ENCODE data around the gene IGFBP3.
"Not testable (repeated sequence)": the region's sequence is repeated elsewhere in the genome, so short reads cannot be mapped to it uniquely, and the experiment has no call there.

The IGFBP3 gene, protein sequence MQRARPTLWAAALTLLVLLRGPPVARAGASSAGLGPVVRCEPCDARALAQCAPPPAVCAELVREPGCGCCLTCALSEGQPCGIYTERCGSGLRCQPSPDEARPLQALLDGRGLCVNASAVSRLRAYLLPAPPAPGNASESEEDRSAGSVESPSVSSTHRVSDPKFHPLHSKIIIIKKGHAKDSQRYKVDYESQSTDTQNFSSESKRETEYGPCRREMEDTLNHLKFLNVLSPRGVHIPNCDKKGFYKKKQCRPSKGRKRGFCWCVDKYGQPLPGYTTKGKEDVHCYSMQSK

GRCh38 chr7:45920502-45921380 is at the start of gene IGFBP3:
TSS of gene IGFBP3 (minus strand) at chr7:45921272. CDS start at chr7:45921140, 132 bp downstream.
- no peak for FAIRE-seq

DNA sequence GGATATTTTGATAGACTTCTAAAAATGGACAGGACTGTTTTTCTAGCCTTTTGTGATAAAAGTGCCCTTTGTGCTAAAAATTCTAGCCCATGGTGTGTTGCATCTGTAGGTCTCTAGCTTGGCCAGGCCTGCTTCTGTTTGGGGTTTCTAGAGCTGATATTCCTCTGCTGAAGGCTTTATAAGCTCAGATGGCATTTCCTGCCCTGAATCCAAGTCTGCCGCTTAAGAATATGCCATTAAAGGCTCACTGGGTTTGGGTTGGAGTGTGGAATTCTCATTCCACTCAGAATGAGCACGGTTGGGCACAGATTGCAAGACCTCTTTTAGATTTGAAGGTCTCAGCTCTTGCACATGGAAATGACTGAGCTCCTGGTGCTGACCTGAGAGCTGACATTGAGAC is 49.4 kb upstream of the IGFBP3 start:
- no peak for FAIRE-seq

GRCh38 chr7:45969940-45970339 is 48.9 kb upstream of the IGFBP3 start:
- FAIRE-seq = no peak

DNA sequence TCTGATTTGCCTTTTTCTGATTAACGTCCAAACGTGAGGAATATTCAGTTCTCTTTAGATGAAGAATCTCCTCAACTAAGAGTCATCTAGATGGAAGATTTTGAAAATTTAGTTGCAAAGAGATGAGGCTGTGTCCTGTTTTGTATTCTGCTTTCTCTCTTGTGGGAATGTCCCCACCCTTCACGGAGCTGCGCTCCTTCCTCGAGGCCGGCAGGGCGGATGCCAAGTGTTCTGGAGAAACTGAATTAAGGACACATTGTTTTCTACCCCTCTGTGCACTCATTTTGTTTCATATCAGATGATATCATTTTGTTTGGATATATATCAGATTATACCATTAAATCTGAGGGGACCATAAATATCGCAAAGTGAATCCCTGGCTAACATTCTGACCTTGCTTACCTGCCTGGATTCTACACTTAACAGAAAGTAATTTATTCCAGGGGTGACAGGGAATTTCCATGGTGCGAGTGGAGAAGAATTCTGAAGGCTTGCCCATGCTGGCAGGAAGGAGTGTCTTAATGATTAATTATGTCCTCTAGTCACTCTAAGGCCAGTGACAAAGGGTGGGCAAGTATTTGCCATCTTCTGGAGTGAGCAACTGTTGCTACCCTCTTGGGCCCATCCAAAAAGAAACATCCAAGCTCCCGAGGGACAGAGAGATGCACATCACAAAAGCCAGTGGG is 47.9 kb upstream of the IGFBP3 start:
- no peak for FAIRE-seq

DNA sequence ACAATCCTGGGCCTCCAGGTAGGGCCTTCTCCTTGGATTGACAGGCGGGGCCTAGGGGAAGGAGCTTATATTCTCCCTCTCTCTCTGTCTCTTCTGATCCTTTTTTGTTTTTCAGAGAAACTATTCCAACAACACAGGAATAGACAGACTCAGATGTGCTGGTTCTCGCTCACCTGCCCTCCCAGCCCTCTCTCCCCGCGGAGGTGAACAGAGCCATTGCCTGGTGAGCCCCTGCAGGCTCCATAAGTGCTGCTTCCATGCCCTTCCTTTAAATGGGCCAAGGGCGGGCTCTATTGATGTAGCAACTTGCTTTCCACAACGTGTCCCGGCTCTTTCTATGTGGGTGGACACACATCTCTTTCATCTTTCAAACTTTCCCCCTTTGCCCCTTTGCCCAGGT is 47.2 kb upstream of the IGFBP3 start:
- no peak for FAIRE-seq

GRCh38 chr7:45967591-45968157 is 46.6 kb upstream of the IGFBP3 start:
- no peak for FAIRE-seq

- no peak for FAIRE-seq
These were observed 41.8 kb upstream of the IGFBP3 start for GRCh38 chr7:45962861-45963260.

DNA sequence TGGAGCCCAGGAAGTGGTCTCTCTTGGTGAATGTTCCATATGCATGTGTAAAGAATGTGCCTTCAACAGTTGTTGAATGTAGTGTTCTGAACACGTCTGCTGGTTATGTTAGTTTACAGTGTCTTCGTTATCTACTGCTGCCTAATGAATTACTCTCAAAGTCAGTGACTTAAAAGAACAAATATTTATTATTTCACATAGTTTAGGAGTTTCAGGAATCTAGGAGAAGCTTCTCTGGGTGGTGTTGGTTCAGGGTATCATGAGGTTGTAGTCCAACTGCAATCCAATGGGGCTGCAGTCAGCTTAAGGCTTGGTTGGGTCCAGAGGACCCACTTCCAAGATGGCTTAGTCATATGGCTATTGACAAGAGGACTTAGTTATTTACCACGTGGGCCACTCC is 36.6 kb upstream of the IGFBP3 start:
- FAIRE-seq = no peak

- peak; percentile 22 for FAIRE-seq
These were observed 34.2 kb upstream of the IGFBP3 start for GRCh38 chr7:45955286-45955685.

DNA sequence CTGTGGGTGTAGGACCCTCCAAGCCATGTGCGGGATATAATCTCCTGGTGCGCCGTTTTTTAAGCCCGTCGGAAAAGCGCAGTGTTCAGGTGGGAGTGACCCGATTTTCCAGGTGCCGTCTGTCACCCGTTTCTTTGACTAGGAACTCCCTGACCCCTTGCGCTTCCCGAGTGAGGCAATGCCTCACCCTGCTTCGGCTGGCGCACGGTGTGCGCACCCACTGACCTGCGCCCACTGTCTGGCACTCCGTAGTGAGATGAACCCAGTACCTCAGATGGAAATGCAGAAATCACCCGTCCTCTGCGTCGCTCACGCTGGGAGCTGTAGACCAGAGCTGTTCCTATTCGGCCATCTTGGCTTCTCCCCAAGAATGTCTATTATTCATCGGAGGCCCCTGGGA is 32.0 kb upstream of the IGFBP3 start:
- FAIRE-seq = not testable (repeated sequence)

- FAIRE-seq = no peak
These were observed 23.0 kb upstream of the IGFBP3 start for GRCh38 chr7:45944058-45944457.

DNA sequence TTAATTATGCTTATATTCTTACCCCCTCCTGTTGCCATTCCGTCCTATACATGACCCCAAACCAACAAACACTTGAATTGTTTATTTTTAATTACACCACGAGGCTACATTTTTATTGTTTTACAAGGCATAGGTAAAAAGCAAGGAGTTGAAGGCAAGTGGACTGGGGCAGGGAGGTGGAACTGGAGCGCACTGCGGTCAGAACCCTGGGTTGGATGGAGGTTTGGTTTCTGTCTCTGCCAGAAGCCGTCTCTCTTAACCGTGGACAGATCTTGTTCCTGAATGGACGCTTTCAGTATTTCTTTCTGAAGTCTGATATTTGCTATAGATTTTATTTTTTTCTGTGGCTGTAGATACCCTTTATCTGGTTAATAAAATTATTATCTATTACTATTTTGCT is 19.9 kb upstream of the IGFBP3 start:
- no peak for FAIRE-seq

GRCh38 chr7:45940237-45940781 is 19.2 kb upstream of the IGFBP3 start:
- not testable (repeated sequence) for FAIRE-seq

- FAIRE-seq = no peak
These were observed 18.5 kb upstream of the IGFBP3 start for GRCh38 chr7:45939574-45939973.

- FAIRE-seq = no peak
These were observed 17.7 kb upstream of the IGFBP3 start for GRCh38 chr7:45938626-45939302.

- no peak for FAIRE-seq
These were observed 16.8 kb upstream of the IGFBP3 start for GRCh38 chr7:45937862-45938261.

- no peak for FAIRE-seq
These were observed 16.2 kb upstream of the IGFBP3 start for GRCh38 chr7:45937301-45937700.

- no peak for FAIRE-seq
These were observed 9.9 kb upstream of the IGFBP3 start for GRCh38 chr7:45930967-45931366.

DNA sequence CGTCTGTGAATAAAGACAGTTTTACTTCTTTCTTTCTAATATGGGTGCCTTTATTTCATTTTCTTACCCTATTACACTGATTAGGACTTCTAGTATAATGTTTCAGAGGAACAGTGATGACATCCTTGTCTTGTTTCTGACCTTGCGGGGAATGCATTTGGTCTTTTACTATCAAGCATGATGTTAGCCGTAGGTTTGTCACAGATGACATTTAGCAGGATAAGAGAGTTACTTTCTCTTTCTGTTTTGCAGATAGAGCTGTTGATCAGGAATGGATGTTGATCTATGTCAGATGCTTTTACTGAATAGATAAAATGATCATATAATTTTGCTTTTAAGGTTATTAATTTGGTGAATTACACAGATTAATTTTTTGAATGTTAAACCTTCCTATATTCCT is 6.6 kb upstream of the IGFBP3 start:
- no peak for FAIRE-seq

- FAIRE-seq = no peak
These were observed 3.2 kb upstream of the IGFBP3 start for GRCh38 chr7:45924283-45924682.

DNA sequence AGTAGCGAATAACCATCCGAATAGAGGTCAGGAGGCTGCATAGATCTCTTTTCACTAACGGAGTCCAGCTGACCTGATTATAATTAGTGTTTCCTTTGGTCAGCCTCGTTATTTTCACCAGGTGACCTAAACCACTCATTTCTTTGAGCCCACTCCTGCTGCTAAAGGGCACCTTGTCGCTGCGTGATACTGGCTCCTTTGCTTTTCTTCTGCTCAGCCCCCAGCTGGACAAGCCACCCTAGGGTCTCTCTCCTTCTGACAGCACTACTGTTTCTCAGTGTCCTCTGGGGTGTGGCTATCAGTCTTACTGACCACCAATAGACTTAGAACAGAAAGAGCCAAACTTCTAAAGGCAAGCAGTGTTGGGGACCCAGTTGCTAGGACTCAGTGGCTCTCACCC is 2.7 kb upstream of the IGFBP3 start:
- no peak for FAIRE-seq

DNA sequence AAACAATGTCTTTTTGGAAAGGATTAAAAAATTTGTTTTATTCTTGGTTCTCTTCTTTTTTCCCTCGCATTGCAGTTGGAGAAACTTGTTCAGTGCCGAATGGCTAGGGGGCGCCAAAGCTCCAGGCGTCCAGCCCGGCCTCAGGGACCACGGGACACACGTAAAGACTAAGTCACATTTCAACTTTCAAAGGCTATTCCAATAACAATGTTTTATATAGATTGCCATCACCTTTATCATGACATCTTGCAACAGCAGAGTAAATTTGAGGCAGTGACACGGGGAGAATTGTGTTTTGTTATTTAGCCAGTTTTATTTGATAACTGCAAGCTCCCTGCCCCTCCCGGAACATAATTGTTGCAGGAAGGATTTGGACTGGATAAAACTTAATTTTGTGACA is 2.2 kb upstream of the IGFBP3 start:
- peak; percentile 70 for FAIRE-seq
